HepG2 (cell line): ENCODE measurements around the gene MXRA8. TPM values are rescaled to one million over a fixed set of nuclear protein-coding genes. Genes with fewer than 3 reads are reported as not detected.

Experiments used
- BRD4 ChIP-seq: sonication (generic); formaldehyde crosslinking; IDR thresholded peaks from 2 replicates; pipeline ENCODE4 v1.4.0; 2020; ENCODE audit warnings: missing genetic modification reagents
- CBX2 ChIP-seq, 2 experiments: fragments of 200-600 bp in 1 of 2; sonication (generic); formaldehyde crosslinking in 1 of 2; IDR thresholded peaks; 2 replicates each; pipeline versions ENCODE4 v1.7.0 to v1.8.1; 2018 to 2022; ENCODE audit warnings: low read depth in 2 of 2, low read length in 1 of 2, mild to moderate bottlenecking in 1 of 2, missing genetic modification reagents in 1 of 2
- DPF2 ChIP-seq: sonication (generic); formaldehyde crosslinking; IDR thresholded peaks from 2 replicates; pipeline ENCODE4 v1.4.0; 2020; ENCODE audit warnings: mild to moderate bottlenecking, low read depth, missing genetic modification reagents, borderline replicate concordance
- JUNB ChIP-seq: sonication (generic); formaldehyde crosslinking; IDR thresholded peaks from 2 replicates; pipeline ENCODE4 v1.8.0; 2022; ENCODE audit warnings: missing genetic modification reagents, mild to moderate bottlenecking, borderline replicate concordance
- NFYB ChIP-seq: sonication (generic); formaldehyde crosslinking; IDR thresholded peaks from 2 replicates; pipeline ENCODE4 v1.4.0; 2020; ENCODE audit warnings: missing genetic modification reagents
- PHF20 ChIP-seq: sonication (generic); formaldehyde crosslinking; IDR thresholded peaks from 2 replicates; pipeline ENCODE4 v1.5.0; 2020; ENCODE audit warnings: mild to moderate bottlenecking, missing genetic modification reagents
- PHF21A ChIP-seq: sonication (generic); formaldehyde crosslinking; IDR thresholded peaks from 2 replicates; pipeline ENCODE4 v1.5.0; 2020; ENCODE audit warnings: mild to moderate bottlenecking, missing genetic modification reagents
- RFXAP ChIP-seq: sonication (generic); formaldehyde crosslinking; IDR thresholded peaks from 2 replicates; pipeline ENCODE4 v1.4.0; 2020; ENCODE audit warnings: missing genetic modification reagents, borderline replicate concordance
- SALL1 ChIP-seq: sonication (generic); formaldehyde crosslinking; IDR thresholded peaks from 2 replicates; pipeline ENCODE4 v1.8.0; 2022; ENCODE audit warnings: mild to moderate bottlenecking, missing genetic modification reagents
- TAF15 ChIP-seq: fragments of 200-400 bp; formaldehyde crosslinking; IDR thresholded peaks from one replicate; pipeline ENCODE4 v1.6.1; 2018; ENCODE audit warnings: mild to moderate bottlenecking, low read depth, low read length; ENCODE audit not compliant: poor library complexity, severe bottlenecking
- THYN1 ChIP-seq: sonication (generic); formaldehyde crosslinking; IDR thresholded peaks from 2 replicates; pipeline ENCODE4 v1.8.1; 2023; ENCODE audit warnings: low read depth, mild to moderate bottlenecking, moderate library complexity, missing genetic modification reagents, borderline replicate concordance
- ZNF484 ChIP-seq: sonication (generic); formaldehyde crosslinking; IDR thresholded peaks from 2 replicates; pipeline ENCODE4 v1.5.1; 2020; ENCODE audit warnings: mild to moderate bottlenecking, low read depth, missing genetic modification reagents, borderline replicate concordance
- ZNF546 ChIP-seq: sonication (generic); formaldehyde crosslinking; conservative IDR thresholded peaks from 2 replicates; pipeline ENCODE4 v1.8.1; 2023; ENCODE audit warnings: mild to moderate bottlenecking, missing genetic modification reagents
- ZNF556 ChIP-seq: sonication (generic); formaldehyde crosslinking; IDR thresholded peaks from 2 replicates; pipeline ENCODE4 v1.4.0; 2020; ENCODE audit warnings: mild to moderate bottlenecking, missing genetic modification reagents, borderline replicate concordance
- polyA plus RNA-seq, 8 experiments: library from polyadenylated mRNA; depleted of rRNA in 3 of 8; stranded (reverse) in 7 of 8; unstranded in 1 of 8; fragments of >200 nt; fragmentation: Illumina TruSeq in 4 of 8; extraction: Trizol in 4 of 8; gene quantifications; 2 replicates each; pipeline versions ENCODE4 v1.2.1 to v1.2.3, GENCODE V29; 2011 to 2016; ENCODE audit warnings: low read depth in 4 of 8, missing spikeins in 1 of 8, mixed read lengths in 1 of 8; ENCODE audit not compliant: insufficient read depth in 1 of 8
- total RNA-seq, 5 experiments: library from RNA; depleted of rRNA; stranded (reverse); fragments of >200 nt; fragmentation: Illumina TruSeq; extraction: Trizol; gene quantifications; 2 replicates each; pipeline ENCODE4 v1.2.3, GENCODE V29; 2016; ENCODE audit warnings: low read depth in 1 of 5
- TF ChIP-seq, protein P1 (sequence below): sonication (generic); formaldehyde crosslinking; IDR thresholded peaks from 2 replicates; pipeline ENCODE4 v1.5.0; 2020; ENCODE audit warnings: missing genetic modification reagents
- TF ChIP-seq, protein P2 (sequence below): sonication (generic); formaldehyde crosslinking; IDR thresholded peaks from 2 replicates; pipeline ENCODE4 v1.5.1; 2020; ENCODE audit warnings: missing genetic modification reagents, mild to moderate bottlenecking, borderline replicate concordance
- TF ChIP-seq, protein P3 (sequence below): sonication (generic); formaldehyde crosslinking; IDR thresholded peaks from 2 replicates; pipeline ENCODE4 v1.4.0; 2020; ENCODE audit warnings: low read depth, missing genetic modification reagents
- TF ChIP-seq, protein P4 (sequence below): sonication (generic); formaldehyde crosslinking; IDR thresholded peaks from 2 replicates; pipeline ENCODE4 v1.4.0; 2020; ENCODE audit warnings: missing genetic modification reagents, borderline replicate concordance

Gene MXRA8
- total and polyA plus RNA-seq, 2 of the 13 experiments (the other 11 are each of a cell fraction or from before 2014, with no cell fraction given), result 19.8 to 44.8 TPM

DNA sequence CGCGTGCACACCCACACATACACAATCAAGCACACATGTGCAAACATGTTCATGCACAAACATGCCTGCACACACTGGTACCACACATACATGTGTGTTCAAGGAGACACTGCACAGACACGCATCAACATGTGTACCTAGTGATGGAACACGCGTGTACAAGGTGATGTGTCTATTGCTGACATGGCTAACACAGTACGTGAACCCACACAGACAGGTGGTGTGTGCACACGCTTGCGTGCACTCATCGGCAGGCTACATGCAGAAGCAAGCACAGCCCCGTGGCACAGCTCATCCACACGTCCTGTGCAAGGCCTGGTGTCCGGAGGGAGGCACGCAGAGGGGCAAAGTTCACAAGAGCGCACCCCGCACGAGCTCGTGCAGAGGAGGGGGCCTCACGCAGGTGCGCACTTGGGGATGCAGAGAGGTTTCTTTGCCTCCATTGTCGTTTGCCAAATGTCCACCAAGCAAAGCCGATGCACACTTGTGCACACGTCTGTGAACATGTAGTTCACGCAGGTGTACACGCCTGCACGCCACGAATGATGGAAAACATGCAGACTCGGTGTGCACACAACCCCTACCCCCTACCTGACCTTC, 51.6 kb downstream of the MXRA8 start (continued):
- TF ChIP-seq, protein P1, sequence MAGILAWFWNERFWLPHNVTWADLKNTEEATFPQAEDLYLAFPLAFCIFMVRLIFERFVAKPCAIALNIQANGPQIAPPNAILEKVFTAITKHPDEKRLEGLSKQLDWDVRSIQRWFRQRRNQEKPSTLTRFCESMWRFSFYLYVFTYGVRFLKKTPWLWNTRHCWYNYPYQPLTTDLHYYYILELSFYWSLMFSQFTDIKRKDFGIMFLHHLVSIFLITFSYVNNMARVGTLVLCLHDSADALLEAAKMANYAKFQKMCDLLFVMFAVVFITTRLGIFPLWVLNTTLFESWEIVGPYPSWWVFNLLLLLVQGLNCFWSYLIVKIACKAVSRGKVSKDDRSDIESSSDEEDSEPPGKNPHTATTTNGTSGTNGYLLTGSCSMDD, result no peak
- TF ChIP-seq BRD4 (CRISPR knock-in tag) (peak; percentile 95), SALL1 (CRISPR knock-in tag) (peak; percentile 71), ZNF484 (no peak), TAF15 (no peak), NFYB (no peak), JUNB (CRISPR knock-in tag) (no peak), DPF2 (CRISPR knock-in tag) (peak; percentile 33; the same call in 1 of the 2 replicates), PHF21A (CRISPR knock-in tag) (no peak), RFXAP (0 out of 2 replicates have a peak, but pooled peaks have one; percentile 30), THYN1 (CRISPR knock-in tag) (no peak), PHF20 (CRISPR knock-in tag) (0 out of 2 replicates have a peak, but pooled peaks have one; percentile 30), ZNF546 (CRISPR knock-in tag) (no peak), CBX2 (IDR thresholded peaks at IDR 0.05; ENCODE audit: low read depth, low read length) (no peak), CBX2 (CRISPR knock-in tag; IDR thresholded peaks at IDR 0.05; ENCODE audit: low read depth) (no peak), ZNF556 (CRISPR knock-in tag) (peak; percentile 9; the same call in 1 of the 2 replicates)
- TF ChIP-seq, protein P2, sequence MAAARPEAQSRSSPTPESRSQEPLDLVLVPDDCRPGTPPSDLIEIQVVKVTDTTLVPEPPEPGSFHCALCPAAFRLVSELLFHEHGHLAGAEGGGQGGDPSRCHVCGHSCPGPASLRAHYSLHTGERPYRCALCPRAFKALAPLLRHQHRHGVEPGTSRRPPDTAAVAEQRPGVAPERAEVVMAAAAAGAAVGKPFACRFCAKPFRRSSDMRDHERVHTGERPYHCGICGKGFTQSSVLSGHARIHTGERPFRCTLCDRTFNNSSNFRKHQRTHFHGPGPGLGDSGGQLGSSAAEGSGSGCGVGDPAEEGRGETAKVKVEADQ (CRISPR knock-in tag), result no peak
- TF ChIP-seq, protein P3, sequence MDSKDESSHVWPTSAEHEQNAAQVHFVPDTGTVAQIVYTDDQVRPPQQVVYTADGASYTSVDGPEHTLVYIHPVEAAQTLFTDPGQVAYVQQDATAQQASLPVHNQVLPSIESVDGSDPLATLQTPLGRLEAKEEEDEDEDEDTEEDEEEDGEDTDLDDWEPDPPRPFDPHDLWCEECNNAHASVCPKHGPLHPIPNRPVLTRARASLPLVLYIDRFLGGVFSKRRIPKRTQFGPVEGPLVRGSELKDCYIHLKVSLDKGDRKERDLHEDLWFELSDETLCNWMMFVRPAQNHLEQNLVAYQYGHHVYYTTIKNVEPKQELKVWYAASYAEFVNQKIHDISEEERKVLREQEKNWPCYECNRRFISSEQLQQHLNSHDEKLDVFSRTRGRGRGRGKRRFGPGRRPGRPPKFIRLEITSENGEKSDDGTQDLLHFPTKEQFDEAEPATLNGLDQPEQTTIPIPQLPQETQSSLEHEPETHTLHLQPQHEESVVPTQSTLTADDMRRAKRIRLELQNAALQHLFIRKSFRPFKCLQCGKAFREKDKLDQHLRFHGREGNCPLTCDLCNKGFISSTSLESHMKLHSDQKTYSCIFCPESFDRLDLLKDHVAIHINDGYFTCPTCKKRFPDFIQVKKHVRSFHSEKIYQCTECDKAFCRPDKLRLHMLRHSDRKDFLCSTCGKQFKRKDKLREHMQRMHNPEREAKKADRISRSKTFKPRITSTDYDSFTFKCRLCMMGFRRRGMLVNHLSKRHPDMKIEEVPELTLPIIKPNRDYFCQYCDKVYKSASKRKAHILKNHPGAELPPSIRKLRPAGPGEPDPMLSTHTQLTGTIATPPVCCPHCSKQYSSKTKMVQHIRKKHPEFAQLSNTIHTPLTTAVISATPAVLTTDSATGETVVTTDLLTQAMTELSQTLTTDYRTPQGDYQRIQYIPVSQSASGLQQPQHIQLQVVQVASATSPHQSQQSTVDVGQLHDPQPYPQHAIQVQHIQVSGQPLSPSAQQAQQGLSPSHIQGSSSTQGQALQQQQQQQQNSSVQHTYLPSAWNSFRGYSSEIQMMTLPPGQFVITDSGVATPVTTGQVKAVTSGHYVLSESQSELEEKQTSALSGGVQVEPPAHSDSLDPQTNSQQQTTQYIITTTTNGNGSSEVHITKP (CRISPR knock-in tag), result no peak
- TF ChIP-seq, protein P4, sequence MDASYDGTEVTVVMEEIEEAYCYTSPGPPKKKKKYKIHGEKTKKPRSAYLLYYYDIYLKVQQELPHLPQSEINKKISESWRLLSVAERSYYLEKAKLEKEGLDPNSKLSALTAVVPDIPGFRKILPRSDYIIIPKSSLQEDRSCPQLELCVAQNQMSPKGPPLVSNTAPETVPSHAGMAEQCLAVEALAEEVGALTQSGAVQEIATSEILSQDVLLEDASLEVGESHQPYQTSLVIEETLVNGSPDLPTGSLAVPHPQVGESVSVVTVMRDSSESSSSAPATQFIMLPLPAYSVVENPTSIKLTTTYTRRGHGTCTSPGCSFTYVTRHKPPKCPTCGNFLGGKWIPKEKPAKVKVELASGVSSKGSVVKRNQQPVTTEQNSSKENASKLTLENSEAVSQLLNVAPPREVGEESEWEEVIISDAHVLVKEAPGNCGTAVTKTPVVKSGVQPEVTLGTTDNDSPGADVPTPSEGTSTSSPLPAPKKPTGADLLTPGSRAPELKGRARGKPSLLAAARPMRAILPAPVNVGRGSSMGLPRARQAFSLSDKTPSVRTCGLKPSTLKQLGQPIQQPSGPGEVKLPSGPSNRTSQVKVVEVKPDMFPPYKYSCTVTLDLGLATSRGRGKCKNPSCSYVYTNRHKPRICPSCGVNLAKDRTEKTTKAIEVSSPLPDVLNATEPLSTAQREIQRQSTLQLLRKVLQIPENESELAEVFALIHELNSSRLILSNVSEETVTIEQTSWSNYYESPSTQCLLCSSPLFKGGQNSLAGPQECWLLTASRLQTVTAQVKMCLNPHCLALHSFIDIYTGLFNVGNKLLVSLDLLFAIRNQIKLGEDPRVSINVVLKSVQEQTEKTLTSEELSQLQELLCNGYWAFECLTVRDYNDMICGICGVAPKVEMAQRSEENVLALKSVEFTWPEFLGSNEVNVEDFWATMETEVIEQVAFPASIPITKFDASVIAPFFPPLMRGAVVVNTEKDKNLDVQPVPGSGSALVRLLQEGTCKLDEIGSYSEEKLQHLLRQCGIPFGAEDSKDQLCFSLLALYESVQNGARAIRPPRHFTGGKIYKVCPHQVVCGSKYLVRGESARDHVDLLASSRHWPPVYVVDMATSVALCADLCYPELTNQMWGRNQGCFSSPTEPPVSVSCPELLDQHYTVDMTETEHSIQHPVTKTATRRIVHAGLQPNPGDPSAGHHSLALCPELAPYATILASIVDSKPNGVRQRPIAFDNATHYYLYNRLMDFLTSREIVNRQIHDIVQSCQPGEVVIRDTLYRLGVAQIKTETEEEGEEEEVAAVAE (CRISPR knock-in tag), result no peak
